Left renal pelvis (tissue), 4 donors: Measurements from ENCODE around the gene POP5. TPM values are rescaled to one million over a fixed set of nuclear protein-coding genes. Genes with fewer than 3 reads are reported as not detected.
"Not testable (repeated sequence)": the region's sequence is repeated elsewhere in the genome, so short reads cannot be mapped to it uniquely, and the experiment has no call there.

ENCODE experiments used
- DNase-seq, 4 donors: peaks; one replicate each; pipeline ENCODE4 v3.0.0-alpha.2; 2013; ENCODE audit warnings: low read depth in 4 of 4, low spot score in 3 of 4
- polyA plus RNA-seq, 4 donors: library from polyadenylated mRNA; unstranded; fragments of 120-200 nt; gene quantifications; one replicate each; pipeline ENCODE4 v1.2.1, GENCODE V29; 2013; ENCODE audit not compliant: insufficient read length in 4 of 4

The POP5 gene
- polyA plus RNA-seq, 4 donors: 32.9 to 57.6 (median 45.6) TPM

DNA sequence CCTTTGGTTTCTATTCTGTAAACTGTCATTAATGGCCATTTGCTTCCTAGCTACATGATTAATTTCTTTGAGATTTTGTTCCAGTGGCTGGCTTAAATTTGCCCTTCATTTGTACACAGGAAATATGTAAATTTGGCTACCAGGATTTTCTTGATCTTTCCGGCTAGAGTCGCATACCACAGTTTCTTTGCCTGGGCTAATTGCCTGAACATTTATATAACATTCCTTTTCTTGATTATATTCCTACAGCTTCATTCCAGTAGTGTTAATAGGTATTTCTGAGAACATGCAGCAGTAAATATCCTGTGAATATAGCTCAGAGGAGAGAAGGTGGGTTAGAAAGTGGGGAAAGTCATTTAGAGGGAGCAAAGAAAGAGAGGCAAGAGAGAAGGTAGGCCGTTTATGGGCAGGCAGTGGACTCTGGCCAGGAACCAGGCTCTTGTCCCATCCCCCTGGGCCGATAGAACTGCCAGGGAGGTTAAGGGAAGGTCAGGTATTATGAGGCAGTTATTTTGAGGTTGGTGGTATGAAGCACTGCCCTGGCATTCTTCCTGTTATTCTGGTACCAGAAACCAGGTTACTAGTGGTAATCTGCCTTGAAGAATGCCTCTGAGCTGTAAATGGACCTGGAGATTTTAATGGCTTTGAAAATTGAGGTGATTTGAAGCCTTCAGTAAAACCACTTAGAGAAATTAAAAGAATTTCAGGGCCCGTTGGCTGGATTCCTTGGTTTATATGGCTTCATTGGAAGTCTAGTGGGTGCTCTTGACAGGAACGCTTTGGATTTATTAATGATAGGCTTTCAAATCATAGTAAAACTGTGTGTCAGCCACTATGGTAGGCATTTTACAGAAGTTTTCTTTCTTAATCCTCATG, 42.7 kb downstream of the POP5 start:
- no peak for DNase-seq

DNA sequence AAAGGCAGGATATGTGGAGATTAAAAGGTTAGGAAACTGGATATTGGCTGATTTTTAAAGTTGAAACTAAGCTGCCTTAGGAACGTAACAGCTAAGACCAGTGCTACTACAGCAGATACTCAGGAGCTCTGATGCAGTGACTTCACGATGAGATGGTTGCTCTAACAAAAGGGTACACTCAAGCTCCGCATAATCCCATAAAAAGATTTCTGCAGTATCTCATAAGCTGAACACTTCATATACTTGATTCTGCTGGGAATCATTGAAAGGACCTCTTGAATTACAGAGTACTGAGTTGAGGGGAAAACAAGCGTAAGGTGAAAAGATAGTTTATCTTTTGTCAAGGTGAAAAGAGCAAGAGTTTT, 43.4 kb downstream of the POP5 start:
- DNase-seq: no peak

DNA sequence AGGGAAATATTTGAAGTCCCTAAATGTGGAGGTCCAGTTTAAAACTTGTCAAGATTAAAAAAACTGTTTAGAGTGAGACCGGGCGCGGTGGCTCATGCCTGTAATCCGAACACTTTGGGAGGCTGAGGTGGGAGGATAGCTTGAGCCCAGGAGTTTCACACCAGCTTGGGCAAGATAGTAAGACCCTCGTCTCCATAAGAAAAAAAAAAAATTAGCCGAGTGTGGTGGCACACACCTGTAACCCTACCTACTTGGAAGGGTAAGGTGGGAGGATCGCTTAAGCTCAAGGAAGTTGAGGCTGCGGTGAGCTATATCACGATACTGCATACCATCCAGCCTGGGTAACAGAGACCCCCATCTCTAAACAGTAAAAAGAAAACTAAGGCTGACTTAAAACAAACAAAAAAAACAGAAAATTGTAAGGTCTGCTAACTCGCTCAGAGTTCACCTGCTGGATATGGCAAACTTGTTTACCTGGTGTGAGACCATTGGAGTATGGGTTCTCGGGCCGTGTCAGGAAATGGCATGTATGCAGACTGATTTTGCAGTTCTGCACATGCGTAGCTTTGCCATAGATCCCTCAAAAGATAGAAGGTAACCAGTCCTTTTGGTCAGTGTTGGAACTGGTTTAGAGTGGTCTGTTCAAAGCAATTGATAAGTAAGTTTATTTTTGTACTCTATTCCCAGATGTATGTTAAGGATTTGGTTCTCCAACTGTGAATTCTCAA, 45.0 kb downstream of the POP5 start:
- DNase-seq: no peak

DNA sequence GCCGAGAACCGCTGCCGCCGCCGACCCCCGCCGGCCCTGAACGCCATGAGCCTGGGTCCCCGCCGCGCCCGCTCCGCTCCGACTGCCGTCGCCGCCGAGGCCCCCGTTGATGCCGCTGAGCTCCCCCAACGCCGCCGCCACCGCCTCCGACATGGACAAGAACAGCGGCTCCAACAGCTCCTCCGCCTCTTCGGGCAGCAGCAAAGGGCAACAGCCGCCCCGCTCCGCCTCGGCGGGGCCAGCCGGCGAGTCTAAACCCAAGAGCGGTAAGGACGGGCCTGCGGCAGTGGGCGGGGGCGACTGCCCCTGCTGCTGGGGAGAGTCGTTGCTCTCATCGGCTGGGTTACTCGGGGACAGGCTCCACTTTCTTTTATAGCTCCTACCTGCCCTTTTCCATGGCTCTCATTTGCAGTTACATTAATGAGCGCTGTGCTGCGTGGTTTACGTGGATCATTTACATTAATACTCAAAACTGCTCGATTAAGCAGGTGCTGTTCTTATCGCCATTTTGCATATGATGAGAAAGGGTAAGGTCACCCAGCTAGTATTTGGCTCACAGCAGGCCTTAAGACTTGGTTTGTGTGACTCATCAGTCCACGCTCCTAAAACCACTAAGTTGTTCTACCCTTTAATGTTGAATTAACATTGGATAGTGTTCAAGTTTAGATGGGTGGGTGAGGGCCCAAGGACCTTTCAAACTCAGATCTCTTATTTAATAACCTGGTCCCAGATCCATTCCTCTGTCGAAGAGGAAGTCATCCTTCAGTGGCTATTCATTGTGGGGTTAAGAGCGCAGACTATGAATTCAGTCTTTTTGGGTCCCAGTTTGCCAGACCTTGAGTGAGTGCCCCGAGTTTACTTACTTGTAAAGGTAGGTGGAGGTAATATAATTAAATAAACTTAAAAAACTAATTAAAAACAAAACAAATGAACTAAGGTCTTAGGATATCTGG, 46.2 kb downstream of the POP5 start:
- DNase-seq: peak in 1 of 4 donors; percentile 38

DNA sequence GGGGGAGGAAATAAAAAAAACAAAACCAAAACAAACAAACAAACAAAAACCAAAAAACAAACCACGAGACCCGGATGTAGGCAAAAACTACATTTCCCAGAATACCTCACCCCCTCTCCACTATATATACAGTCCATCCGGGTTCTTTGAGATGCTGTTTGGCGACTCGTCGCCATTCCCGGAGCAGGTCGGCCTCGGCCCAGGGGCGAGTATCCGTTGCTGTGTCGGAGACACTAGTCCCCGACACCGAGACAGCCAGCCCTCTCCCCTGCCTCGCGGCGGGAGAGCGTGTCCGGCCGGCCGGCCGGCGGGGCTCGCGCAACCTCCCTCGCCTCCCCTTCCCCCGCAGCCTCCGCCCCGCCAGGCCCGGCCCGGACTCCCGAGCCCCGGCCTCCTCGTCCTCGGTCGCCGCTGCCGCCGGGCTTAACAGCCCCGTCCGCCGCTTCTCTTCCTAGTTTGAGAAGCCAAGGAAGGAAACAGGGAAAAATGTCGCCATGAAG, 46.9 kb downstream of the POP5 start, which contains the start of gene RNF10:
RNF10 (plus strand) TSS at position 154 of the 500 bp plus-strand sequence. CDS start 456 bp downstream, outside the sequence.
- DNase-seq: peak; percentile 79 to 91 (median 86)

DNA sequence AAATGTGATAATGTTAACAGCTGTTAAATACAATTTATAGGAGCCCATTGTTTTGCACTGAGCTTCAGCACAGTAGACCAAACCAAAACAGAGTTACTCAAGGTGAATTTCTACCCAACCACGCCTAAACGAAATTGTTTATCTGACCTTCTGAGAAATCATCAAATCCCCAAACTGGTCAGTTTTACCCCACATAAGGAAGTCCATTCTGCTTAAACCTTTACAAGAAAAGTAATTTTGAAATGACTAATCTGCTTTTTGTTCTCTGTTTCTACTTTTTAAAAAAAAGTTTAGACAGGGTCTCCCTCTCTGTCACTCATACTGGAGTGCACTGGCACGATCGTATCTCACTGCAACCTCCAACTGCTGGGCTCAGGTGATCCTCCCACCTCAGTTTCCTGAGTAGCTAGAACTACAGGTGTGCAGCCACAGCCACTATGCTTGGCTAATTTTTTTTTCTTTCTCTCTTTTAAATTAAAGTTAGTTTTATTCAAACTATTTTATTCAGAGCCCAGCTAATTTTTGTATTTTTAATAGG, 48.4 kb downstream of the POP5 start:
- DNase-seq: no peak

DNA sequence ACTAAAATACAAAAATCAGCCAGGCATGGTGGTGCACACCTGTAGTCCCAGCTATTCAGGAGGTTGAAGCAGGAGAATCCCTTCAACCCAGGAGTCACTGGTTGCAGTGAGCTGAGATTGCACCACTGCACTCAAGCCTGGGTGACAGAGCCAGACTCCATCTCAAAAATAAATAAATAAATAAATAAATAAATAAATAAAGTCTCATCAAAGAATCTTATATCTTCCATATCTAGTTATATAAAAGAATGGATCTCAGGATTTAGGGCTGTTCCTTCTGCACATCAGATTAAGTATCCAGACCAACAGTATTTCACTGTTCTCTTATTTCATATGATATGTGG, 50.8 kb downstream of the POP5 start:
- not testable (repeated sequence) for DNase-seq

DNA sequence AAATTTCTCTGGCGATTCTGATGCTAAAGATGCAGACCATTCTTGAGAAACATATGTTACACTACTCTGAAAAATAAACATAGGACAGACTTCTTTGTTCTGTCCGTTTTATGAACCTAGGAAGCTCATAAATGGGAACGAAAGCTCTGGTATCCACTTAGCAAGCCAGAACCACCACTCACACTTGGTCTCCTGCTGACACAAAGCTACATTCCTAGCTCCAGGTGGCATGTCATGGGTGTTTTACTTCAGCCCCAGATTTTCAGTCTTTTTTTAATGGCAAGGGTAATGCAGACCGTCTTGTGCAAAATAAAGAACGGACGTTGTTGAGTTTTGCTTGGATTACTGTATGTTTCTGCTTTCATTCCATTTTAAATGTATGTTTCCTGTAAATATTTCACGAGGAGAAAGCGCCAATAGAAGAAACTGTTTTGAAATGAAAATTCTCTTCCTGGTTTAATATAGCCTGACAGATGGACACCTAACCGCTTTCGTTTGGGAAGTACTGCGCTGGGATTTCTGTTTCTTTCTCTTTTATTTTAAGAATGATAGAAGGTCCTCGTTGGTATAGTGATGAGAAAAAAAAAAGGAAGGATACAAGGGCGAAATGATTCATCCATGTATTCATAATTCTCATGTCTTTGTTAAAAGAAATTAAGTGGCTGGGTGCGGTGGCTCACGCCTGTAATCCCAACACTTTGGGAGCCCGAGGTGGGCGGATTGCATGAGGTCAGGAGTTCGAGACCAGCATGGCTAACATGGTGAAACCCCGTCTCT, 51.4 kb downstream of the POP5 start:
- peak in 1 of 4 donors; percentile 38 for DNase-seq

DNA sequence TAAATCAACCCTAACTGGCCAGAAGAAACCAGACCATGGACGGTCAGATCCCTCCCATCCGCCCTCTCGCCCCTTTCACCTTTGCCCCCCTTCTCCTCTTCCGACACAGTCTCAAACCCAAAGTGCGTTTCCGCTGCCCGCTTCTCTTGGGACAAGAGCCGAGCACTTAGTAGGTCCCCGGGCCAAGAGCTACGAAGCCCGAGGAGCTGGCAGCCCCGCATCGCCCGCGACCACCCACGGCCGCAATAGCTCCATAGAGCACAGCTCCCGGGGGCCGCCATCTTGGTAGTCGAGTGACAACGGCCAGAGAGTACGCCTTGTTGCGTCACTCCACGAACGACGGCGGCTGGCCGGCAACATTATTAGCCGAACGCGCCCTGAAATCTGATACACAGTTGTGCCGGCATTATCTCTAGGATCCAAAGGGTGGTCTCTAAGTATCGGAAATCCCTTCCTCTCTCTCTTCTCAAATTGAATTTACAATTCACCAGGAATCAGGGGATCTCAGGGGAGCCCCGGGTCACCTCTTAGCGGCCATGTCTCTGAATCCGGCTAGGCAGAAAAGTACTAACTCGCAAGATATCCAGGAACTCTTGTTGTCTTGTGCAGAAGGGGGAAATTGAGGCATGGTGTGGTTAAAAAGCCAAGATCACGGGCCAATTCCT, 52.2 kb downstream of the POP5 start, which contains the start of gene COQ5:
COQ5 (minus strand) TSS at position 298 of the 665 bp plus-strand sequence; CDS start at position 281, 17 bp downstream.
- peak; percentile 84 to 91 (median 88) for DNase-seq

Other genes starting within 250 kb of the POP5 start
- gene MSI1, start 212.2 kb downstream of the POP5 start, polyA plus RNA-seq: 10 to 100 TPM in 3 of 4 donors, 1 to 10 TPM in 1; 8.9 to 30.0 (median 22.9) TPM
- 100 to 1,000 TPM; 177 to 336 (median 300) TPM for gene COX6A1, start 143.3 kb downstream of the POP5 start, polyA plus RNA-seq
- 10 to 100 TPM; 28.0 to 48.6 (median 41.9) TPM for gene TRIAP1, start 135.0 kb downstream of the POP5 start, polyA plus RNA-seq
- gene GATC, start 135.0 kb downstream of the POP5 start, polyA plus RNA-seq: 10 to 100 TPM; 23.5 to 36.0 (median 35.3) TPM
- 100 to 1,000 TPM; 165 to 255 (median 212) TPM for gene SRSF9, start 111.7 kb downstream of the POP5 start, polyA plus RNA-seq
- 100 to 1,000 TPM; 450 to 544 (median 503) TPM for gene DYNLL1, start 85.3 kb downstream of the POP5 start, polyA plus RNA-seq
- gene COQ5, start 52.2 kb downstream of the POP5 start, polyA plus RNA-seq: 10 to 100 TPM; 34.8 to 70.0 (median 64.7) TPM
- 100 to 1,000 TPM; 167 to 293 (median 198) TPM for gene RNF10, start 47.0 kb downstream of the POP5 start, polyA plus RNA-seq
- 1 to 10 TPM; 2.3 to 6.6 (median 4.9) TPM for gene CABP1, start 59.2 kb upstream of the POP5 start, polyA plus RNA-seq
- 100 to 1,000 TPM; 119 to 199 (median 153) TPM for gene MLEC, start 105.7 kb upstream of the POP5 start, polyA plus RNA-seq
- 10 to 100 TPM; 35.3 to 73.6 (median 68.8) TPM for gene UNC119B, start 129.1 kb upstream of the POP5 start, polyA plus RNA-seq
- 10 to 100 TPM in 3 of 4 donors, 1 to 10 TPM in 1; 7.1 to 25.5 (median 15.8) TPM for gene ACADS, start 144.4 kb upstream of the POP5 start, polyA plus RNA-seq